GM18508 (cell line): ENCODE measurements around the gene MRLN.

ENCODE experiments used
- ATAC-seq: cut with Tn5 transposase; IDR thresholded peaks from one replicate; pipeline ENCODE4 v1.9.1; 2021; ENCODE audit warnings: moderate number of reproducible peaks; ENCODE audit not compliant: insufficient read depth, unreplicated experiment

The MRLN gene

DNA sequence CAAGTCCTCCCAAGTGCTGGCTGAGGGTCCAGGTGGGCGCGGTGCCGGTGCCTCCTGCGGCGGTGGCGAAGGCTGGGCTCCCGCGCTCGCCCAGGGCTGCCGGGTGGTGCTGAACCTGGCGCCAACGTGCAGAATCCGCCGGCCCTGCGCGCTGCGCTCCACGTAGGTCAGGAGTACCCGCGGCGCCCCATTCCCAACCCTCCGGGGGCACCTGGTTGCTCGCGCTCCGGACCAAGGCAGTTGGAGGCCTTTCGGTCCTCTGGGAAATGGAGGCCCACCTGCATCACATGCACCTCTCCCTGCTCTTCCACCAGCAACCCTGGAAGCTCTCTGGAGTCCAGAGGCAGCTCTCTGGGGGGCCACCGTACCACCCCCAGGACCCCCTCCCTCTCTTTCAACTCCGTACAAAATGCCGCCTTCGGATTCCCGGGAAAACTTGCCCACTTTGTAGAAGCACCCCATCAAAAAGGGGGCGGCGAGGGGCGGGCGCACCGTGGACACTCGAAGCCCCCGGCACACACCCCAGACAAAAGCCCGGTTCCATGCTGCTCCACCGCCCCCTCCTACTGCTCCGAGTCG is 44.4 kb downstream of the MRLN start:
- no peak for ATAC-seq

DNA sequence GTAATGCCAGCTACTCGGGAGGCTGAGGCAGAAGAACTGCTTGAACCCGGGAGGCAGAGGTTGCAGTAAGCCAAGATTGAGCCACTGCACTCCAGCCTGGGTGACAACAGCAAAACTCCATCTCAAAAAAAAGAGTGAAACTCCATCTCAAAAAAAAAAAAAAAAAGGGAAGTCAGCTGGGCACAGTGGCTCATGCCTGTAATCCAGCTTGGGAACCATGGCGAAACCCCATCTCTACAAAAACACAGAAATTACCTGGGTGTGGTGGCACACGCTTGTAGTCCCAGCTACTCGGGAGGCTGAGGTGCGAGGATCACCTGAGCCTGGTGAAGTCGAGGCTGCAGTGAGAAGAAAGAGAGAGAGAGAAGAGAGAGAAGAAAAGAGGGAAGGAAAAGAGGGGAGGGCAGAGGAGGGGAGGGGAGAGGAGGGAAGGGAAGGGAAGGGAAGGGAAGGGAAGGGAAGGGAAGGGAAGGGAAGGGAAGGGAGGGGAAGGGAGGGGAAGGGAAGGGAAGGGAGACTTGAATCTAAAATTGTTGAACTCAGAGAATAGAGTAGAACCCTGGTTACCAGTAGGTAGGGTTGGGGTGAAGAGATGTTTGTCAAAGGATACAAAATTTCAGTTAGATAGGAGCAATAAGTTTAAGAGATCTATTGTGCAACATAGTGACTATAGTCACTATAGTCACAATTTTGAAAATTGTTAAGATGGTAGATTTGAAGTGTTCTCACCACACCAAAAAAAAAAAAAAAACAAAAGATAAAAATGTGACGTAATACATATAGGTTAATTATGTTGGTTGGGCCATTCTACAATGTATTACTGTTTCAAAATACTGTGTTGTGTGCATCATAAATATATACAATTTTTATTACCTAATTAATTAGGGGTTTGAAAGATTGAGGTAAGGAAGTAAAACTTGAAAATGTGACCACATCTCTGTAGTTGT is 46.1 kb downstream of the MRLN start:
- ATAC-seq = no peak

DNA sequence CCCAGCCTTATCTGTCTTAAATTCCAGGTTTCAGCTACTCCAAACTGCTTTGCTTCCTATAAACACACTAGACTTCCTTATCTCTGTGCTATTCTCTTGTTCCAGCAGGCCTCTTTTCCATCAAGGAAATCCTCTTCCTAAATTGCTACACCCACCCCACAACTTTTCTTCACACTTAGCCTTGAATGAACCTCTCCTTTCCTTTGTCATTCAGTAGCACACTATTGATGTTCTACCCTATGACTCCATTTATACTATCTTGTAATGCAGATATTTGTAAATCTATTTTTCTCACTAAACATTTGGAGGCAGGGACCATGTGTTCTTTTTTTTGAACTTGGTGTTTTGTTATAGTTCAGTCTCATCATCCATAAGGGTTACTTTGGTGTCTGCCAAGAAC is 47.3 kb downstream of the MRLN start:
- ATAC-seq = no peak

DNA sequence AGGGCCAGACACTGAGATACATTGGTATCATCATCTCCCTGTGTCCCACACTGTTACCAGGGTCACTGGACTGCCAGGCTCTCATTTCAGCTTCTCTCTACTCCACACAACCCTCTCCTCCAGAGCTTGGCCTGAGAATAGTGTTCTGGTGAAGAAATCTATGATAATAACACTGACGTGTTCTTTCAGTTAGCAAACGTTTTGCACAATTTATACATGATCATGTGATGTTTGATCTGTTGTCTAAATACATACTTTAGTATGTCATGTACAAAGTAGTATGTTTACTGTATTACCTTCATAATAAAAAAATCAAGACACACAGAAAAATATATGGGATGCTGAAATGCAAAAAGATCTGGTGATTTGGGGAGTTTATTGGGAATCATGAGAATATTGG is 48.6 kb downstream of the MRLN start:
- ATAC-seq = no peak

DNA sequence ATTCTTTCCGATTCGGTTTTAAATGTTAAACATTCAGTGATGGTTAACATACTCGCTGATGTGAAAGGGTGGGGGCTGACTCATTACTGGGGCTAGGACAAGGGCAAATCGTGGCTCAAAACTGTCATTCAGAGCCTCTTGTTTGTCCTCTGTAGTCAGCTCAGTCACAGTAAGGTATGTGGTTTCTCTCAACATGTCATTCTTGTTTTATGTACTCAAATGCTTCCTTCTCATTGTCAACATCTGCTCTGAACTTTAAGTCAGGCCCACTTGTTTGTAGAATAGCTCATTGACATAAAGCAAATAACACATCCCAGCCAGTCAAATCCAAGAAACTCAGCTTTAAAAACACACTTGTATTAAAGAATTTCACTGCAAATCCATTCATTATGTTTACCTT is 50.9 kb downstream of the MRLN start:
- no peak for ATAC-seq

DNA sequence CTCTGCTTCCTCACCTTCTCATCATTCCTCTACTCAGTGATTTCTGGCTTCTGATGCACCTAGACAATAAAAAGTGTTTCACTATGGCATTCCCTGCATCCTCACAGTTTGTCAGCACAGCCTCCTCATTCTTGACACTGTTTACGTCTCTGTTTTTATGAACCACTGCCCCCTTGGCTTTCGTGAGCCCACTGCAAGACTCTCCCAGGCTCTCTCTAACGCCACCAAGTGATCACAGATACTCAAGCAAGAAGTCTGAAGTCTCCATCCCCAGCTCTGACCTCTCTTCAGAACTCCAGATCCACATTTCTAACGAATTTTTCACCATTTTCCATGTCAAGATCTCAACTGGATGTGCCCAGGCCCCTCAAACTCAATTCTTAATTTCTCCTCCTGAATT is 52.5 kb downstream of the MRLN start:
- no peak for ATAC-seq

DNA sequence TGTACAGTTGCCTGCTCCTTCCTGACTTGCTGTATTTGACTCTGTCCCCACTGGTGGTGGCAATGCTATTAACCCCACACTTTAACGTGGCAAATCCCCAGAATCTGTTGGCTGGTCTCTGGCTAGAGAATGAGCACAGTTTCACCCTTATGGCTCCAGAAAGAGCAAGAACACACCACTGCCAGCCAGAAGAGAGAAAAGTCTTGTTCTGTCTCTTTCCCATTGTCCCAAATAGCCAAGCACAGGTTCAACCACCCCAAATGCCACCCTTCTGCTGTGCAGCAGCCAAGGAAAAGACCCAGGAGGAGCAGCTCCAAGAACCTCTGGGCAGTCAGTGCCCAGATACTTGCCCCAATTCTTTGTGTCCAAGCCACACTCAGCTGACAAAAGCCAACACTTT is 54.9 kb downstream of the MRLN start:
- no peak for ATAC-seq

DNA sequence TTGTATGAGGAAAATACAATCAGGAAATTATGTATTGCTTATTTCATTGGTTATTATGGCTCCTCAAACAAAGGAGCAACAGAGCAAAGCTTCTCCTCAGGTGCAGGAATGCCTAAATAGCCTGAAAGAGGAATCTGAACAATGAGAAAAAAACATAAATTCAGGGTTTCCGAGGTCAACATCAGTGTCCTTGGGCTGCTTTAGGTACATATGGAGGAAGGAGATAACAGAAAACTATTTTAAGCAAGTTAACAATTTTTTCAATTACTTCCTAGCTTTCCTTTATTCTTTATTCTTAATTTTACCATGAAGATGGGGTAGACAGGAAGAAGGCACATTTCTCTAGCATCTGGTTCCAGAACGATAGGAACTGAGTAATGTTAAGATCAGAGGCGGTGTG is 57.6 kb downstream of the MRLN start:
- no peak for ATAC-seq

DNA sequence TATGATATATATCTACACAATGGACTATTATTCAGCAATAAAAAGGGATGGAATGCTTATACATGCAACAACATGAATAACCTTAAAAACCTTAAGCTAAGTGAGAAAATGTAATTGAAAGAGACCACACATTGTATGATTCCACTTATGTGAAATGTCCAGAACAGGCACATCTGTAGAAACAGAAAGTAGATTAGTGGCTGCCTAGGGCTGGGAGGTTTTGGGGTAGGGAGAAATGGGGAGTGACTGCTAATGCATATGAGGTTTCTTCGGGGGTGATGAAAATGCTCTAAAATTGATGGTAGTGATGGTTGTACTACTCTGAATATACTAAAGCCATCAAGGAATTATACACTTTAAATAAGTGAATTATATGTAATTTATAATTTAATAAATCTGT is 58.3 kb downstream of the MRLN start:
- ATAC-seq = no peak

DNA sequence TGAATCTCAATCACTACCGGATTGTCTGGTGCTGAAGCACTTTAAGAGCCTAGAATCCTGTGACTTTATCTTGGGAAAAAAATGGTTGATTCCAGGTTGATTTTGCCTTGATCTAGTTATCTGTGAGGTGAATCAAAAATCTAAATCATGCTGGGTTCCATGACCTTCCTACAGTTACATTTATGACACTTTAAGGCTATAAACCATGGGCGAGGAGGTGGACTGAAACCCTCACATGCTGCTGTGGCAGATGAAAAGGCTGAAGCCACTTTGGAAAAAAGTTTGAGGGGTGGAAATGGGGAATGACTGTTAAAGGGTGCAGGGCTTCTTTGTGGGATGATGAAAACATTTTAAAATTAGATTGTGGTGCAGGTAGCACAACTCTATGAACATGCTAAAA is 61.1 kb downstream of the MRLN start:
- ATAC-seq = no peak

DNA sequence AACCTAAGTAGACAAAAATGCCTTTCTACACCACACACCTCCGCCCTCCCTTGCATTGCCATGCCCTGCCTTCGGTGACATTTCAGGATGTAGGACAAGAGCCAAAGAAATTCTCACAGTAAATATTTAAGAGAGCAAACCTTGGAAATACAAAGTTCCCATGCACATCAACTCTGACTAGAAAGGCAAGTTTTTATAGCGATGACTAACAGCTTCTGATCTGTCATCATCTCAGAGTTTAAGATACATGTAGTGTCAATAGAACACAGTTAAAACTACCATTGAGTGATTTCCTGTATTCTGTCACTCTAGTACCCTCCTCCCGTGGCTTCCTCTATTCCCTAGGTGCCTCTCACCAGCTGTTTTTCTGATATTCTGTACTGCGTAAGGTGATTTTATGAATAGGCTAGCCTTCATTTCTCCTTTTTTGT is 64.3 kb downstream of the MRLN start:
- no peak for ATAC-seq

DNA sequence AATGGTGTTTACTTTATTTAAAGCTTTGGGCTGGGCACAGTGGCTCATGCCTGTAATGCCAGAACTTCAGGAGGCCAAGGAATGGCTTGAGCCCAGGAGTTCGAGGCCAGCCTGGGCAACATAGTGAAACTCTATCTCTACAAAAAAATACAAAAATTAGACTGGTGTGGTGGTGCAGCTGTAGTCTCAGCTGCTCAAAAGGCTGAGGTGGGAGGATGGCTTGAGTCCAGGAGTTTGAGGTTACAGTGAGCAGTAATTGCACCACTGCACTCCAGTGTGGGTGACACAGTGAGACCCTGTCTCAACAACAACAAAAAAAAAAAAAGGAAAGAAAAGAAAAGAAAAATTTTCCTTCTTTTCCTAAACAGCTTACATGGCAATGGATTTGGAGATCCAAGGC is 65.6 kb downstream of the MRLN start:
- ATAC-seq = no peak
